Prostate gland (tissue), 2 donors: ENCODE results near the gene LRRC55. TPM values are rescaled to one million over a fixed set of nuclear protein-coding genes. Genes with fewer than 3 reads are reported as not detected.

Source experiments
- DNase-seq: peaks from one replicate; pipeline ENCODE4 v3.0.0-alpha.2; 2019; ENCODE audit warnings: low spot score
- H3K27ac ChIP-seq, 2 donors: fragments of 200-600 bp; sonication (generic); 2 replicates each; pipeline ENCODE4 v1.5.1; 2017 to 2019
- H3K27me3 ChIP-seq: fragments of 200-600 bp; sonication (generic); replicated peaks from 2 replicates; pipeline ENCODE4 v1.5.1; 2019; ENCODE audit not compliant: insufficient read depth
- H3K36me3 ChIP-seq, 2 donors: fragments of 200-600 bp; sonication (generic); 1 replicate in 1 of 2; 2 replicates in 1 of 2; pipeline versions ENCODE4 v1.5.1 to v1.8.1; 2017 to 2019
- H3K4me1 ChIP-seq: fragments of 200-600 bp; sonication (generic); replicated peaks from 2 replicates; pipeline ENCODE4 v1.5.1; 2019
- H3K4me3 ChIP-seq, 2 donors: fragments of 200-600 bp; sonication (generic); 2 replicates each; pipeline ENCODE4 v1.5.1; 2017 to 2019
- H3K9me3 ChIP-seq: fragments of 200-600 bp; sonication (generic); 2 replicates; pipeline ENCODE4 v1.5.1; 2017
- CTCF ChIP-seq, 4 experiments: fragments of 200-600 bp in 2 of 4; fragments of 450-650 bp in 2 of 4; sonication (generic) in 2 of 4; IDR thresholded peaks; 1 replicate in 3 of 4; 2 replicates in 1 of 4; pipeline ENCODE4 v1.5.1; 2016 to 2019; ENCODE audit warnings: antibody characterized with exemption in 4 of 4, mild to moderate bottlenecking in 2 of 4, moderate library complexity in 2 of 4
- POLR2A ChIP-seq: fragments of 450-650 bp; IDR thresholded peaks from one replicate; pipeline ENCODE4 v1.6.1; 2016; ENCODE audit warnings: antibody characterized with exemption, mild to moderate bottlenecking
- POLR2AphosphoS5 ChIP-seq: sonication (generic); formaldehyde crosslinking; IDR thresholded peaks from one replicate; pipeline ENCODE4 v1.6.1; 2017; ENCODE audit warnings: antibody characterized with exemption
- WGBS: methylation state at CpG from one replicate; pipeline ENCODE4 v1.1.5; 2018; 5-methylcytosine and 5-hydroxymethylcytosine counted together
- intact Hi-C: fragments of 100-400 bp; cut with DNase I; formaldehyde crosslinking; loops from one replicate; pipeline ENCODE4 v1.14.2; 2022
- total RNA-seq, 2 donors: library from RNA; depleted of rRNA; stranded (reverse); fragments of >200 nt; gene quantifications; one replicate each; pipeline ENCODE4 v1.1.0, GENCODE V29; 2016

Gene LRRC55
- total RNA-seq, 2 donors from 2014 or later, result 0.23 TPM; not detected in 1

GRCh38 chr11:57222239-57222638 is 40.5 kb downstream of the LRRC55 start:
- no peaks in the 10 kb centered on the region for H3K36me3 ChIP-seq
- no peak for DNase-seq
- TF ChIP-seq POLR2AphosphoS5 (no peak), POLR2A (no peak), CTCF (IDR thresholded peaks at IDR 0.05) (no peak)
- H3K4me1 ChIP-seq, result no peaks in the 10 kb centered on the region
- H3K4me3 ChIP-seq, result no peak overlapping the region
- no peak overlapping the region for H3K27ac ChIP-seq
- 17% methylated on average over 1 of the region's 1 CpG for WGBS
- H3K9me3 ChIP-seq, result no peaks in the 10 kb centered on the region
- H3K27me3 ChIP-seq, result no peaks in the 10 kb centered on the region
- intact Hi-C loops, result no loop called here

- TF ChIP-seq CTCF (IDR thresholded peaks at IDR 0.05) (no peak), POLR2AphosphoS5 (no peak), POLR2A (no peak)
- intact Hi-C loops, result no loop called here
- no peaks in the 10 kb centered on the region for H3K4me1 ChIP-seq
- no peak for DNase-seq
- H3K27me3 ChIP-seq, result no peaks in the 10 kb centered on the region
- H3K4me3 ChIP-seq, result no peak overlapping the region
- no peaks in the 10 kb centered on the region for H3K9me3 ChIP-seq
- H3K36me3 ChIP-seq, result no peaks in the 10 kb centered on the region
- H3K27ac ChIP-seq, result no peak overlapping the region
- WGBS, result 90% methylated on average over 3 of the region's 3 CpGs
Observed at GRCh38 chr11:57223601-57224000, 41.8 kb downstream of the LRRC55 start.

DNA sequence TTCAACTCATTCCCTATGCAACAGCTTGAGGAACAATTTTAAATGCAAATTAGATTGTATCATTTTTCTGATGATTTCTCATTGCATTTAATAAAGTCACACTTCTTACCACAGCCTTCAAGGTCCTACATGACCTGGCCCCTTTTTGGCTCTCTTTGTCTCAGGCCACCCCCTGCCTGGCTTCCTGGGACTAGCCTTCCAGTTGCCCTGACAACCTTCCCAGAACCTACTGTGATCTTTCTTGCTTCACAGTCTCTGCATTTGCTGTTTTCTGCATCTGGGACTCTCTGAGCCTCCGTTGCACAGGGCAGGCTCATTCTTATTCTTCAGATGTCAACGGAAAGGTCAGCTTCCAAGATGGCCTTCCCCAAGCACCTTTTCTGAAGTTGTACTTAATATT is 42.4 kb downstream of the LRRC55 start:
- Histone ChIP-seq H3K36me3 (no peaks in the 10 kb centered on the region), H3K4me3 (no peak overlapping the region), H3K9me3 (no peaks in the 10 kb centered on the region), H3K27ac (no peak overlapping the region), H3K4me1 (no peaks in the 10 kb centered on the region), H3K27me3 (no peaks in the 10 kb centered on the region)
- intact Hi-C loops, result no loop called here
- DNase-seq, result no peak
- TF ChIP-seq POLR2AphosphoS5 (no peak), CTCF (IDR thresholded peaks at IDR 0.05) (no peak), POLR2A (no peak)
- WGBS, result 84% methylated on average over 2 of the region's 2 CpGs

- Histone ChIP-seq H3K4me3 (no peak overlapping the region), H3K9me3 (no peaks in the 10 kb centered on the region), H3K36me3 (no peaks in the 10 kb centered on the region), H3K27me3 (no peaks in the 10 kb centered on the region), H3K27ac (no peak overlapping the region), H3K4me1 (no peaks in the 10 kb centered on the region)
- intact Hi-C loops, result no loop called here
- no peak for TF ChIP-seq CTCF (IDR thresholded peaks at IDR 0.05)
- TF ChIP-seq POLR2AphosphoS5, result no peak
- TF ChIP-seq POLR2A, result no peak
- DNase-seq, result no peak
Observed at GRCh38 chr11:57224537-57224936, 42.8 kb downstream of the LRRC55 start.

GRCh38 chr11:57228600-57228999 is 46.8 kb downstream of the LRRC55 start:
- Histone ChIP-seq H3K4me3 (no peak overlapping the region), H3K27ac (no peak overlapping the region), H3K9me3 (no peaks in the 10 kb centered on the region), H3K36me3 (no peaks in the 10 kb centered on the region), H3K4me1 (no peaks in the 10 kb centered on the region), H3K27me3 (no peaks in the 10 kb centered on the region)
- no peak for DNase-seq
- 61% methylated on average over 3 of the region's 3 CpGs for WGBS
- TF ChIP-seq POLR2A (no peak), POLR2AphosphoS5 (no peak), CTCF (IDR thresholded peaks at IDR 0.05) (no peak)
- intact Hi-C loops, result no loop called here
